GM12878 (cell line): ENCODE data around the gene SOHLH2. TPM values are rescaled to one million over a fixed set of nuclear protein-coding genes. Genes with fewer than 3 reads are reported as not detected.

ENCODE experiments used
- ATAC-seq: fragments of 200-7000 bp; cut with Tn5 transposase; 3 replicates; pipeline ENCODE4 v1.9.1; 2020; ENCODE audit warnings: mild to moderate bottlenecking, moderate library complexity
- BruUV-seq: library from RNA; stranded (reverse); fragments of 400-500 nt; replicated peaks from 2 replicates; lab custom pipeline; 2021; lab: Mats Ljungman, UMichigan
- CTCF ChIA-PET: fragments of 300-600 bp; sonication (Branson Sonifier 250); formaldehyde crosslinking; extraction: SDS; loops from one replicate; lab custom pipeline; 2021; ENCODE audit warnings: inconsistent platforms; lab: Yijun Ruan, JAX
- POLR2A ChIA-PET: fragments of 350-600 bp; formaldehyde crosslinking; extraction: SDS; loops from one replicate; lab custom pipeline; 2021; ENCODE audit warnings: inconsistent platforms; lab: Charles Lee
- RAD21 ChIA-PET: fragments of 300-600 bp; sonication (Branson Sonifier 250); formaldehyde crosslinking; loops from one replicate; lab custom pipeline; 2023; ENCODE audit warnings: antibody characterized with exemption; ENCODE audit not compliant: unreplicated experiment; lab: Charles Lee
- SMC1A ChIA-PET: fragments of 300-600 bp; sonication (Branson Sonifier 250); formaldehyde crosslinking; loops from one replicate; lab custom pipeline; 2023; ENCODE audit not compliant: unreplicated experiment, uncharacterized antibody; lab: Charles Lee
- DNase-seq: peaks from one replicate; pipeline ENCODE4 v3.0.0-alpha.2; 2011; ENCODE audit warnings: low read depth, low spot score
- FAIRE-seq: peaks from 3 replicates; lab custom pipeline; 2011; peaks lifted over from hg19 to GRCh38; lab: Jason Lieb, UNC
- H2AFZ ChIP-seq: 2 replicates; pipeline ENCODE4 v1.6.0; 2011; ENCODE audit warnings: low read depth, low read length, control low read depth; ENCODE audit not compliant: control insufficient read depth
- H3K27ac ChIP-seq: 2 replicates; pipeline ENCODE4 v1.5.1; 2011; ENCODE audit warnings: control low read depth; ENCODE audit not compliant: control insufficient read depth, insufficient read depth
- H3K27me3 ChIP-seq, 2 experiments: replicated peaks in 1 of 2; 2 replicates each; pipeline versions ENCODE4 v1.6.0 to v1.6.1; 2011; ENCODE audit warnings: low read length in 1 of 2; ENCODE audit not compliant: control insufficient read depth in 2 of 2, insufficient read depth in 2 of 2
- H3K36me3 ChIP-seq, 2 experiments: 2 replicates each; pipeline ENCODE4 v1.5.1; 2011; ENCODE audit warnings: low read length in 1 of 2; ENCODE audit not compliant: control insufficient read depth in 2 of 2, insufficient read depth in 2 of 2
- H3K4me1 ChIP-seq: 2 replicates; pipeline ENCODE4 v1.6.1; 2011; ENCODE audit warnings: mild to moderate bottlenecking, low read length, moderate library complexity, mixed read lengths; ENCODE audit not compliant: control insufficient read depth, insufficient read depth
- H3K4me2 ChIP-seq: 2 replicates; pipeline ENCODE4 v1.6.0; 2011; ENCODE audit warnings: control low read depth; ENCODE audit not compliant: control insufficient read depth, insufficient read depth
- H3K4me3 ChIP-seq: fragments of 200-600 bp; sonication (generic); 2 replicates; pipeline ENCODE4 v1.5.1; 2016
- H3K79me2 ChIP-seq: 2 replicates; pipeline ENCODE4 v1.6.0; 2011; ENCODE audit warnings: low read length; ENCODE audit not compliant: control insufficient read depth, insufficient read depth
- H3K9ac ChIP-seq: 2 replicates; pipeline ENCODE4 v1.8.0; 2011; ENCODE audit warnings: low read length, control low read depth, mixed read lengths; ENCODE audit not compliant: control insufficient read depth, insufficient read depth
- H3K9me3 ChIP-seq: replicated peaks from 3 replicates; pipeline ENCODE4 v1.5.1; 2011; ENCODE audit warnings: mild to moderate bottlenecking, low read length; ENCODE audit not compliant: control insufficient read depth, insufficient read depth
- H4K20me1 ChIP-seq: 2 replicates; pipeline ENCODE4 v1.6.0; 2011; ENCODE audit not compliant: control insufficient read depth, insufficient read depth
- CBX5 ChIP-seq: sonication (generic); IDR thresholded peaks from 2 replicates; pipeline ENCODE4 v1.6.1; 2016; ENCODE audit warnings: low read depth, moderate library complexity, mild to moderate bottlenecking, inconsistent platforms
- DPF2 ChIP-seq: fragments of 450-650 bp; IDR thresholded peaks from 2 replicates; pipeline ENCODE4 v1.6.1; 2017; ENCODE audit warnings: mild to moderate bottlenecking
- EGR1 ChIP-seq, 2 experiments: IDR thresholded peaks; 1 replicate in 1 of 2; 2 replicates in 1 of 2; pipeline ENCODE4 v1.6.1; 2011 to 2012; ENCODE audit warnings: low read depth in 2 of 2, low read length in 2 of 2, borderline replicate concordance in 1 of 2, mild to moderate bottlenecking in 1 of 2, moderate library complexity in 1 of 2
- HDAC6 ChIP-seq: fragments of 200-600 bp; sonication (generic); IDR thresholded peaks from one replicate; pipeline ENCODE4 v1.8.0; 2017; ENCODE audit warnings: antibody characterized with exemption; ENCODE audit not compliant: unreplicated experiment
- NBN ChIP-seq: fragments of 450-650 bp; IDR thresholded peaks from 2 replicates; pipeline ENCODE4 v1.6.1; 2016
- NFYA ChIP-seq: IDR thresholded peaks from 2 replicates; pipeline ENCODE4 v1.6.1; 2011; ENCODE audit warnings: low read depth, mild to moderate bottlenecking, low read length, improper control_type of control experiment, borderline replicate concordance
- POLR2AphosphoS5 ChIP-seq: IDR thresholded peaks from 2 replicates; pipeline ENCODE4 v1.6.1; 2011; ENCODE audit warnings: mild to moderate bottlenecking, low read length, inconsistent platforms
- SMAD5 ChIP-seq: IDR thresholded peaks from 2 replicates; pipeline ENCODE4 v1.6.1; 2016; ENCODE audit warnings: antibody characterized with exemption, low read depth
- SUPT20H ChIP-seq: IDR thresholded peaks from 2 replicates; pipeline ENCODE4 v1.6.1; 2011; ENCODE audit warnings: low read depth, mild to moderate bottlenecking, low read length, moderate library complexity, borderline replicate concordance; ENCODE audit not compliant: control insufficient read depth
- SUZ12 ChIP-seq: fragments of 200-600 bp; sonication (generic); IDR thresholded peaks from one replicate; pipeline ENCODE4 v1.6.1; 2018; ENCODE audit warnings: antibody characterized with exemption, mild to moderate bottlenecking; ENCODE audit not compliant: unreplicated experiment
- WGBS: methylation state at CpG from one replicate; pipeline ENCODE4 v1.1.6; 2016; ENCODE audit warnings: low lambda C conversion rate; ENCODE audit not compliant: insufficient replicate concordance, insufficient coverage; ENCODE audit errors: missing lambda C conversion rate; 5-methylcytosine and 5-hydroxymethylcytosine counted together
- in situ Hi-C: fragments of 300-500 bp; cut with MboI; formaldehyde crosslinking; loops from 9 replicates; pipeline ENCODE4 v1.14.3; 2018; ENCODE audit warnings: mixed read lengths
- intact Hi-C: fragments of 100-400 bp; cut with micrococcal nuclease; formaldehyde crosslinking; loops from one replicate; pipeline ENCODE4 v1.14.2; 2022; ENCODE audit not compliant: unreplicated experiment
- polyA plus RNA-seq, 11 experiments: library from polyadenylated mRNA; depleted of rRNA in 4 of 11; unstranded in 6 of 11; stranded (reverse) in 5 of 11; fragments of >200 nt; fragmentation: Nextera tagmentation in 4 of 11; fragmentation: Illumina TruSeq in 1 of 11; extraction: Ambion mirVana in 4 of 11; extraction: Trizol in 1 of 11; gene quantifications; 1 replicate in 1 of 11; 2 replicates in 10 of 11; pipeline versions ENCODE4 v1.2.1 to v1.2.3, GENCODE V29; 2011 to 2016; ENCODE audit warnings: inconsistent platforms in 2 of 11, missing spikeins in 2 of 11, low read depth in 1 of 11
- total RNA-seq, 4 experiments: library from RNA; depleted of rRNA in 3 of 4; stranded (reverse); fragments of >200 nt in 3 of 4; fragmentation: Illumina TruSeq in 1 of 4; extraction: Trizol in 1 of 4; gene quantifications; 2 replicates each; pipeline versions ENCODE4 v1.2.1 to v1.2.3, GENCODE V29; 2013 to 2021
- TF ChIP-seq, protein P1 (sequence below): IDR thresholded peaks from 2 replicates; pipeline ENCODE4 v1.6.1; 2012; ENCODE audit warnings: improper control_type of control experiment, low read depth, low read length; ENCODE audit not compliant: insufficient replicate concordance
- TF ChIP-seq, protein P2 (sequence below): IDR thresholded peaks from 2 replicates; pipeline ENCODE4 v1.6.1; 2011; ENCODE audit warnings: mild to moderate bottlenecking, low read depth, low read length, moderate library complexity; ENCODE audit not compliant: insufficient replicate concordance

Gene SOHLH2
- total and polyA plus RNA-seq, 10 of the 15 experiments (the other 5 are each of a cell fraction or from before 2014, with no cell fraction given), result 2.4 TPM; not detected in 9

GRCh38 chr13:36129539-36129938 is 84.8 kb downstream of the SOHLH2 start:
- ATAC-seq (no peak), DNase-seq (no peak), FAIRE-seq (no peak)
- CTCF ChIA-PET, result no interaction called here
- intact Hi-C loops, result no loop called here
- in situ Hi-C loops, result no loop called here
- no peak overlapping the region for H3K9ac ChIP-seq
- SMC1A ChIA-PET, result no interaction called here
- H3K4me1 ChIP-seq, result no peaks in the 10 kb centered on the region
- H3K36me3 ChIP-seq, result no peaks in the 10 kb centered on the region
- H3K79me2 ChIP-seq, result no peaks in the 10 kb centered on the region
- H3K9me3 ChIP-seq, result no peaks in the 10 kb centered on the region
- no peak overlapping the region for H3K4me2 ChIP-seq
- H4K20me1 ChIP-seq, result no peaks in the 10 kb centered on the region
- no peak overlapping the region for H3K27ac ChIP-seq
- peaks cover 3% of the 10 kb centered on the region in 2 experiments; a peak in 2 of 4 replicates for H3K27me3 ChIP-seq
- no TSS peak for BruUV-seq
- POLR2A ChIA-PET, result no interaction called here
- RAD21 ChIA-PET, result no interaction called here
- no peak overlapping the region for H3K4me3 ChIP-seq
- H2AFZ ChIP-seq, result no peak overlapping the region
- WGBS, result 1% methylated on average over 4 of the region's 4 CpGs
- no peak for TF ChIP-seq SUPT20H
- no peak for TF ChIP-seq CBX5
- TF ChIP-seq, all 136 proteins: peak for 0

DNA sequence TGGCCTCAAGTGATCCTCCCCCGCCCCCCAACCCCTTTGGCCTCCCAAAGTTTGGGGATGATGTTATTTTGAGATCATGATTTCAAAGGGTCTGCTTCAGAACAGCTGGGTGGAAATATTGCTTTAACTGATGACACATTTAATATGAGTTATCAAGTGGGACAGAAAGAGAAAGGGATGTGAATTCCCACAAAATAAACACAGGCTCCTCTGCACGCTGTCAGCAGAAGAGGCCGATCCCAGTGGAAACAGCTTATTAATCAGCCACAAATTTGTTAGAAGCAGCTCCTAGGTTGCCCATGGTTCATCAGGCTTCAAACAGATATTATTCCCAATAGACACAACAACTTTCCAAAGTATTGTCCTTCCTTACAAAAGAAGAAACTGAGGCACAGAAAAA is 87.9 kb downstream of the SOHLH2 start:
- WGBS, result 11% methylated on average over 3 of the region's 3 CpGs
- H2AFZ ChIP-seq, result no peak overlapping the region
- TF ChIP-seq, protein P1, sequence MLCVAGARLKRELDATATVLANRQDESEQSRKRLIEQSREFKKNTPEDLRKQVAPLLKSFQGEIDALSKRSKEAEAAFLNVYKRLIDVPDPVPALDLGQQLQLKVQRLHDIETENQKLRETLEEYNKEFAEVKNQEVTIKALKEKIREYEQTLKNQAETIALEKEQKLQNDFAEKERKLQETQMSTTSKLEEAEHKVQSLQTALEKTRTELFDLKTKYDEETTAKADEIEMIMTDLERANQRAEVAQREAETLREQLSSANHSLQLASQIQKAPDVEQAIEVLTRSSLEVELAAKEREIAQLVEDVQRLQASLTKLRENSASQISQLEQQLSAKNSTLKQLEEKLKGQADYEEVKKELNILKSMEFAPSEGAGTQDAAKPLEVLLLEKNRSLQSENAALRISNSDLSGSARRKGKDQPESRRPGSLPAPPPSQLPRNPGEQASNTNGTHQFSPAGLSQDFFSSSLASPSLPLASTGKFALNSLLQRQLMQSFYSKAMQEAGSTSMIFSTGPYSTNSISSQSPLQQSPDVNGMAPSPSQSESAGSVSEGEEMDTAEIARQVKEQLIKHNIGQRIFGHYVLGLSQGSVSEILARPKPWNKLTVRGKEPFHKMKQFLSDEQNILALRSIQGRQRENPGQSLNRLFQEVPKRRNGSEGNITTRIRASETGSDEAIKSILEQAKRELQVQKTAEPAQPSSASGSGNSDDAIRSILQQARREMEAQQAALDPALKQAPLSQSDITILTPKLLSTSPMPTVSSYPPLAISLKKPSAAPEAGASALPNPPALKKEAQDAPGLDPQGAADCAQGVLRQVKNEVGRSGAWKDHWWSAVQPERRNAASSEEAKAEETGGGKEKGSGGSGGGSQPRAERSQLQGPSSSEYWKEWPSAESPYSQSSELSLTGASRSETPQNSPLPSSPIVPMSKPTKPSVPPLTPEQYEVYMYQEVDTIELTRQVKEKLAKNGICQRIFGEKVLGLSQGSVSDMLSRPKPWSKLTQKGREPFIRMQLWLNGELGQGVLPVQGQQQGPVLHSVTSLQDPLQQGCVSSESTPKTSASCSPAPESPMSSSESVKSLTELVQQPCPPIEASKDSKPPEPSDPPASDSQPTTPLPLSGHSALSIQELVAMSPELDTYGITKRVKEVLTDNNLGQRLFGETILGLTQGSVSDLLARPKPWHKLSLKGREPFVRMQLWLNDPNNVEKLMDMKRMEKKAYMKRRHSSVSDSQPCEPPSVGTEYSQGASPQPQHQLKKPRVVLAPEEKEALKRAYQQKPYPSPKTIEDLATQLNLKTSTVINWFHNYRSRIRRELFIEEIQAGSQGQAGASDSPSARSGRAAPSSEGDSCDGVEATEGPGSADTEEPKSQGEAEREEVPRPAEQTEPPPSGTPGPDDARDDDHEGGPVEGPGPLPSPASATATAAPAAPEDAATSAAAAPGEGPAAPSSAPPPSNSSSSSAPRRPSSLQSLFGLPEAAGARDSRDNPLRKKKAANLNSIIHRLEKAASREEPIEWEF, result no peak
- TF ChIP-seq NBN (no peak), DPF2 (no peak), POLR2AphosphoS5 (no peak), EGR1 (IDR thresholded peaks at IDR 0.05; ENCODE audit: borderline replicate concordance in 1 of 2, low read depth in 2 of 2, low read length in 2 of 2) (no peak), SUZ12 (no peak), NFYA (no peak), SMAD5 (no peak), HDAC6 (no peak)
- TF ChIP-seq, protein P2, sequence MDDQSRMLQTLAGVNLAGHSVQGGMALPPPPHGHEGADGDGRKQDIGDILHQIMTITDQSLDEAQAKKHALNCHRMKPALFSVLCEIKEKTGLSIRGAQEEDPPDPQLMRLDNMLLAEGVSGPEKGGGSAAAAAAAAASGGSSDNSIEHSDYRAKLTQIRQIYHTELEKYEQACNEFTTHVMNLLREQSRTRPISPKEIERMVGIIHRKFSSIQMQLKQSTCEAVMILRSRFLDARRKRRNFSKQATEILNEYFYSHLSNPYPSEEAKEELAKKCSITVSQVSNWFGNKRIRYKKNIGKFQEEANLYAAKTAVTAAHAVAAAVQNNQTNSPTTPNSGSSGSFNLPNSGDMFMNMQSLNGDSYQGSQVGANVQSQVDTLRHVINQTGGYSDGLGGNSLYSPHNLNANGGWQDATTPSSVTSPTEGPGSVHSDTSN, result no peak

More for the DNA sequence above, 87.9 kb downstream of the SOHLH2 start:
- no TSS peak for BruUV-seq
- ChIA-PET CTCF (no interaction called here), SMC1A (no interaction called here), POLR2A (interaction anchor here (0.7 kb wide), 1 partner anchor 169 kb away, joined by 3 read pairs; no protein-coding TSS in a partner anchor), RAD21 (no interaction called here)
- H3K27ac ChIP-seq, result no peak overlapping the region
- H3K36me3 ChIP-seq, result no peaks in the 10 kb centered on the region
- H3K27me3 ChIP-seq, result peaks cover 0 to 3% of the 10 kb centered on the region in 2 experiments; a peak in 2 of 4 replicates
- DNase-seq, result no peak
- H3K4me2 ChIP-seq, result no peak overlapping the region
- in situ Hi-C loops, result no loop called here
- intact Hi-C loops, result no loop called here
- no peak for ATAC-seq
- no peaks in the 10 kb centered on the region for H3K79me2 ChIP-seq
- H3K9me3 ChIP-seq, result no peaks in the 10 kb centered on the region; the same call in 2 of the 3 replicates
- H3K4me1 ChIP-seq, result no peaks in the 10 kb centered on the region
- H4K20me1 ChIP-seq, result no peaks in the 10 kb centered on the region
- FAIRE-seq, result no peak
- no peak overlapping the region for H3K4me3 ChIP-seq
- H3K9ac ChIP-seq, result no peak overlapping the region
